ENCODE data around the gene BAK1. TPM values are rescaled to one million over a fixed set of nuclear protein-coding genes. Genes with fewer than 3 reads are reported as not detected.

BAK1 gene
- total and polyA plus RNA-seq, 2 of the 13 experiments (the other 11 are each of a cell fraction or from before 2014, with no cell fraction given), result 15.0 to 23.8 TPM

DNA sequence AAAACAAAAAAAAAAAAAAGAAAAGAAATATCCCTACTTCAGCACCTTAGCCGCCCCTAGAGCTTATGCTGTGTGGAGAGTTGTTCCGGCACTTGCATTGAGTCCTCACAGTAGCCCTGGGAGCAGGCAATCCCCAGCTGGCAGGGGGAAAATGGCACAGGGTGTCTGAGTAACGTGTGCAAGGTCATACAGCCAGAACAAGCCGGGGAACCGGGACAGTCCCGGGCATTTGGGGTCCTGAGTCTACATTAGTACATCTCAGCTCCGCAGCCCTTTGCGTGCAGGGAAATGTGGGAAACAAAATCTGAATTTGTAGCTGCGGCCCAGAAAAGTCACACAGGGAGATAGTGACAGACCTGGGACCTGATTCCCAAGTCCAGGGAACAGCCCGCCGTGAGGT, 3.4 kb downstream of the BAK1 start:
- CTCF ChIA-PET (ENCODE audit: low intra/inter-chr PET ratio, low total read pairs), result no interaction called here
- Histone ChIP-seq H3K4me2 (ENCODE audit: low read depth, low read length) (no peak overlapping the region), H3K27me3 (ENCODE audit: control insufficient read depth in 1 of 2, insufficient read depth in 2 of 2, low read length in 2 of 2) (no peaks in the 10 kb centered on the region), H2AFZ (ENCODE audit: low read length) (no peak overlapping the region), H3K9me3 (ENCODE audit: low read length) (no peaks in the 10 kb centered on the region), H3K9ac (ENCODE audit: insufficient read depth, low read depth, low read length) (no peak overlapping the region), H3K4me1 (ENCODE audit: insufficient read depth, low read length) (peaks cover 25% of the 10 kb centered on the region), H3K79me2 (ENCODE audit: insufficient read depth, low read length) (peaks cover 9% of the 10 kb centered on the region), H3K27ac (ENCODE audit: extremely low read length, insufficient read depth, low read length) (no peak overlapping the region), H3K36me3 (replicated peaks in 1 of 2; ENCODE audit: control insufficient read depth in 1 of 2, insufficient read depth in 2 of 2, low read length in 2 of 2) (peaks cover 23 to 28% of the 10 kb centered on the region in 2 experiments; a peak in 4 of 5 replicates), H4K20me1 (ENCODE audit: insufficient read depth, low read length) (no peaks in the 10 kb centered on the region), H3K4me3 (replicated peaks in 1 of 3; ENCODE audit: insufficient read depth in 1 of 3, low read depth in 2 of 3, low read length in 3 of 3) (no peak overlapping the region)
- WGBS (ENCODE audit: low lambda C conversion rate), result 98% methylated on average over 11 of the region's 11 CpGs
- TF ChIP-seq, protein P1, sequence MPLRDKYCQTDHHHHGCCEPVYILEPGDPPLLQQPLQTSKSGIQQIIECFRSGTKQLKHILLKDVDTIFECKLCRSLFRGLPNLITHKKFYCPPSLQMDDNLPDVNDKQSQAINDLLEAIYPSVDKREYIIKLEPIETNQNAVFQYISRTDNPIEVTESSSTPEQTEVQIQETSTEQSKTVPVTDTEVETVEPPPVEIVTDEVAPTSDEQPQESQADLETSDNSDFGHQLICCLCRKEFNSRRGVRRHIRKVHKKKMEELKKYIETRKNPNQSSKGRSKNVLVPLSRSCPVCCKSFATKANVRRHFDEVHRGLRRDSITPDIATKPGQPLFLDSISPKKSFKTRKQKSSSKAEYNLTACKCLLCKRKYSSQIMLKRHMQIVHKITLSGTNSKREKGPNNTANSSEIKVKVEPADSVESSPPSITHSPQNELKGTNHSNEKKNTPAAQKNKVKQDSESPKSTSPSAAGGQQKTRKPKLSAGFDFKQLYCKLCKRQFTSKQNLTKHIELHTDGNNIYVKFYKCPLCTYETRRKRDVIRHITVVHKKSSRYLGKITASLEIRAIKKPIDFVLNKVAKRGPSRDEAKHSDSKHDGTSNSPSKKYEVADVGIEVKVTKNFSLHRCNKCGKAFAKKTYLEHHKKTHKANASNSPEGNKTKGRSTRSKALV (CRISPR knock-in tag; IDR thresholded peaks at IDR 0.05), result no peak
- TF ChIP-seq PRMT3 (CRISPR knock-in tag; IDR thresholded peaks at IDR 0.05; ENCODE audit: borderline replicate concordance, low read depth) (no peak), FOXP4 (CRISPR knock-in tag; IDR thresholded peaks at IDR 0.05) (no peak), NONO (IDR thresholded peaks at IDR 0.05) (no peak), NONO (CRISPR knock-in tag; conservative IDR thresholded peaks at IDR 0.05) (no peak), ZKSCAN1 (IDR thresholded peaks at IDR 0.05; ENCODE audit: low read length) (no peak), ZNF772 (CRISPR knock-in tag; IDR thresholded peaks at IDR 0.05) (no peak), MAX (IDR thresholded peaks at IDR 0.05) (no peak), MEF2D (CRISPR knock-in tag; IDR thresholded peaks at IDR 0.05) (no peak), ZEB1 (IDR thresholded peaks at IDR 0.05; ENCODE audit: insufficient replicate concordance, low read depth) (no peak), ZNF232 (CRISPR knock-in tag; IDR thresholded peaks at IDR 0.05; ENCODE audit: borderline replicate concordance) (no peak), TRIM24 (CRISPR knock-in tag; IDR thresholded peaks at IDR 0.05) (no peak), ONECUT2 (CRISPR knock-in tag; IDR thresholded peaks at IDR 0.05) (no peak), MTF2 (CRISPR knock-in tag; IDR thresholded peaks at IDR 0.05; ENCODE audit: borderline replicate concordance) (no peak)
- TF ChIP-seq, protein P2, sequence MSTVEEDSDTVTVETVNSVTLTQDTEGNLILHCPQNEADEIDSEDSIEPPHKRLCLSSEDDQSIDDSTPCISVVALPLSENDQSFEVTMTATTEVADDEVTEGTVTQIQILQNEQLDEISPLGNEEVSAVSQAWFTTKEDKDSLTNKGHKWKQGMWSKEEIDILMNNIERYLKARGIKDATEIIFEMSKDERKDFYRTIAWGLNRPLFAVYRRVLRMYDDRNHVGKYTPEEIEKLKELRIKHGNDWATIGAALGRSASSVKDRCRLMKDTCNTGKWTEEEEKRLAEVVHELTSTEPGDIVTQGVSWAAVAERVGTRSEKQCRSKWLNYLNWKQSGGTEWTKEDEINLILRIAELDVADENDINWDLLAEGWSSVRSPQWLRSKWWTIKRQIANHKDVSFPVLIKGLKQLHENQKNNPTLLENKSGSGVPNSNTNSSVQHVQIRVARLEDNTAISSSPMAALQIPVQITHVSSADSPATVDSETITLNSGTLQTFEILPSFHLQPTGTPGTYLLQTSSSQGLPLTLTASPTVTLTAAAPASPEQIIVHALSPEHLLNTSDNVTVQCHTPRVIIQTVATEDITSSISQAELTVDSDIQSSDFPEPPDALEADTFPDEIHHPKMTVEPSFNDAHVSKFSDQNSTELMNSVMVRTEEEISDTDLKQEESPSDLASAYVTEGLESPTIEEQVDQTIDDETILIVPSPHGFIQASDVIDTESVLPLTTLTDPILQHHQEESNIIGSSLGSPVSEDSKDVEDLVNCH (CRISPR knock-in tag; IDR thresholded peaks at IDR 0.05), result no peak
- FAIRE-seq, result no peak
- no peak for DNase-seq (ENCODE audit: low spot score)
- BruUV-seq (replicated peaks), result no TSS peak
- no peak for ATAC-seq
- POLR2A ChIA-PET, result no interaction called here
- in situ Hi-C loops (cut with HindIII; ENCODE audit: extremely low pct_ligation_motif_present, low pct_unique_long_range_greater_than_20kb), result no loop called here
- intact Hi-C loops (cut with micrococcal nuclease; ENCODE audit: unreplicated experiment), result no loop called here

Data from HepG2 (cell line).